Measurements from ENCODE around the gene VSTM2B.

Gene VSTM2B

GRCh38 chr19:29605653-29606419 is 80.0 kb downstream of the VSTM2B start, which contains the start of gene POP4:
Gene POP4, plus strand, starts transcription at chr19:29606283. Its CDS starts 36 bp downstream, at chr19:29606319.
- peak; percentile 95 for DNase-seq

- DNase-seq: no peak
These were observed 80.6 kb downstream of the VSTM2B start for GRCh38 chr19:29606420-29606747.

GRCh38 chr19:29609636-29610035 is 83.8 kb downstream of the VSTM2B start:
- no peak for DNase-seq

GRCh38 chr19:29610213-29610573 is 84.4 kb downstream of the VSTM2B start:
- no peak for DNase-seq

- DNase-seq: peak; percentile 38
These were observed 84.9 kb downstream of the VSTM2B start for GRCh38 chr19:29610574-29611271.

DNA sequence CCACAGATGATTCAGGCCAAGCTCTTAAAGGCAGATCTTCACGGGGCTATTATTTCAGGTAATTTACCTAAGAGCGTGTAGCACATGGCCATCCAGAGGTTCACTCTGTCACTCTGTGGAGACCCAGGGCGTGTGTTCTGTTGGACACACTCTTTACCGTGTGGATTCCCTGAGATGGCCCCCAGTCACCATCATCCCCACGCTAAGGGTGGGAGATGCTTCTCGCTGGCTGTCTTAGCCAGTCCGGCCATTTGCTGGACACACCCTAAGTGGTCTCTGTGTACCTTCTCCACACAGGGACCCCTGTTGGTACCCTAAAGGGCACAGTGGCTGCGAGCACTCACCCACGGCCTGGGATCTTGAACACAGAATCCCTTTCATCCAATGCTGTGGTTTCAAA is 86.3 kb downstream of the VSTM2B start:
- no peak for DNase-seq

GRCh38 chr19:29612801-29613595 is 87.2 kb downstream of the VSTM2B start:
- no peak for DNase-seq

GRCh38 chr19:29614046-29614445 is 88.3 kb downstream of the VSTM2B start:
- no peak for DNase-seq

All from COR-L47 (cell line).